Thymus (tissue), 11 donors: ENCODE data around the gene ZNF80. TPM values are rescaled to one million over a fixed set of nuclear protein-coding genes. Genes with fewer than 3 reads are reported as not detected.
"Not testable (repeated sequence)": the region's sequence is repeated elsewhere in the genome, so short reads cannot be mapped to it uniquely, and the experiment has no call there.

Source experiments
- DNase-seq, 9 donors: peaks; one replicate each; pipeline ENCODE4 v3.0.0-alpha.2; 2013; ENCODE audit warnings: low spot score in 9 of 9, low read depth in 6 of 9, missing footprints in 1 of 9
- H3K27ac ChIP-seq, 2 donors: one replicate each; pipeline ENCODE4 v1.5.1; 2013; ENCODE audit warnings: control low read depth in 1 of 2, low read depth in 1 of 2, low read length in 1 of 2, mild to moderate bottlenecking in 1 of 2, moderate library complexity in 1 of 2
- H3K27me3 ChIP-seq, 2 donors: one replicate each; pipeline ENCODE4 v1.5.1; 2013; ENCODE audit warnings: low read length in 1 of 2; ENCODE audit not compliant: control insufficient read depth in 2 of 2, insufficient read depth in 1 of 2
- H3K36me3 ChIP-seq, 2 donors: one replicate each; pipeline ENCODE4 v1.5.1; 2013; ENCODE audit warnings: low read length in 1 of 2, mild to moderate bottlenecking in 1 of 2, moderate library complexity in 1 of 2; ENCODE audit not compliant: control insufficient read depth in 2 of 2, insufficient read depth in 2 of 2
- H3K4me1 ChIP-seq, 2 donors: one replicate each; pipeline ENCODE4 v1.5.1; 2013; ENCODE audit warnings: low read length in 2 of 2; ENCODE audit not compliant: control insufficient read depth in 2 of 2, insufficient read depth in 2 of 2
- H3K4me3 ChIP-seq, 2 donors: one replicate each; pipeline ENCODE4 v1.5.1; 2013; ENCODE audit warnings: low read length in 2 of 2, control low read depth in 1 of 2, mild to moderate bottlenecking in 1 of 2
- H3K9me3 ChIP-seq, 2 donors: one replicate each; pipeline ENCODE4 v1.5.1; 2013; ENCODE audit warnings: low read length in 1 of 2, mild to moderate bottlenecking in 1 of 2; ENCODE audit not compliant: control insufficient read depth in 2 of 2, insufficient read depth in 1 of 2
- WGBS: extraction: QIAGEN DNeasy Blood & Tissue Kit; methylation state at CpG from one replicate; pipeline ENCODE4 v1.1.7; 2013; 5-methylcytosine and 5-hydroxymethylcytosine counted together
- polyA plus RNA-seq: library from polyadenylated mRNA; stranded (reverse); fragments of 200-250 nt; gene quantifications from one replicate; pipeline ENCODE4 v1.2.3, GENCODE V29; 2013
- total RNA-seq: library from RNA; stranded (reverse); fragments of 120-200 nt; gene quantifications from one replicate; pipeline ENCODE4 v1.2.4, GENCODE V29; 2013
- donor health status: healthy.

Gene ZNF80
- total and polyA plus RNA-seq, 2 donors = 0.09 to 0.23 TPM

DNA sequence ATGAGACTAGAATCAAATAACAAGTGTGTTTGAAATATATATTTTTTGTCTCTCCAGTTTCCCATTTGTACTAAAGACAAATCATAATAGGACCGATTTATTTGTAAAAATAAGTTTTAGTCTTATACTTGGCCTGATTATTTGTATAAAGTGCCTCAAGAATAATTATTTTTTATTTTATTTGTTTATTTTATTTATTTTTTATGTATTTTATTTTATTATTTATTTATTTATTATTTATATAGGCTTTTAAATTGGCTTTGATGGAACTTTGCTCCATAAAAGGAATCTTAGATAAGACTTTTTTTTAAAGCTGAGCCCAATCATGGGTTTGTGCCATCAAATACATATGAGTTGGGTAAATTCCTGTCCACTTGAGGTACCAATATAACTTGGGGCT lies 22.2 kb upstream of the ZNF80 start:
- no peaks in the 10 kb centered on the region for H3K36me3 ChIP-seq
- WGBS = 95% methylated on average over 1 of the region's 1 CpG
- DNase-seq = no peak
- H3K4me1 ChIP-seq = no peaks in the 10 kb centered on the region
- no peak overlapping the region for H3K27ac ChIP-seq
- H3K27me3 ChIP-seq = no peaks in the 10 kb centered on the region
- no peak overlapping the region for H3K4me3 ChIP-seq
- no peaks in the 10 kb centered on the region for H3K9me3 ChIP-seq

GRCh38 chr3:114253505-114253904 lies 16.1 kb upstream of the ZNF80 start:
- Histone ChIP-seq H3K4me1 (no peaks in the 10 kb centered on the region), H3K4me3 (no peak overlapping the region), H3K36me3 (no peaks in the 10 kb centered on the region), H3K9me3 (no peaks in the 10 kb centered on the region), H3K27me3 (no peaks in the 10 kb centered on the region), H3K27ac (no peak overlapping the region)
- DNase-seq = no peak
- 91% methylated on average over 1 of the region's 1 CpG for WGBS

GRCh38 chr3:114252954-114253353 lies 15.6 kb upstream of the ZNF80 start:
- no peaks in the 10 kb centered on the region for H3K36me3 ChIP-seq
- no peaks in the 10 kb centered on the region for H3K9me3 ChIP-seq
- no peak for DNase-seq
- H3K4me1 ChIP-seq = no peaks in the 10 kb centered on the region
- H3K27me3 ChIP-seq = no peaks in the 10 kb centered on the region
- H3K27ac ChIP-seq = no peak overlapping the region
- 91% methylated on average over 1 of the region's 1 CpG for WGBS
- no peak overlapping the region for H3K4me3 ChIP-seq

- Histone ChIP-seq H3K4me3 (no peak overlapping the region), H3K4me1 (no peaks in the 10 kb centered on the region), H3K27me3 (no peaks in the 10 kb centered on the region), H3K36me3 (no peaks in the 10 kb centered on the region), H3K27ac (no peak overlapping the region), H3K9me3 (no peaks in the 10 kb centered on the region)
- no peak for DNase-seq
These were observed 5.6 kb upstream of the ZNF80 start for GRCh38 chr3:114242947-114243346.

- H3K9me3 ChIP-seq = no peaks in the 10 kb centered on the region
- no peaks in the 10 kb centered on the region for H3K4me1 ChIP-seq
- H3K27ac ChIP-seq = no peak overlapping the region
- no peak overlapping the region for H3K4me3 ChIP-seq
- DNase-seq = no peak
- no peaks in the 10 kb centered on the region for H3K27me3 ChIP-seq
- WGBS = 87% methylated on average over 2 of the region's 2 CpGs
- no peaks in the 10 kb centered on the region for H3K36me3 ChIP-seq
These were observed 3.9 kb upstream of the ZNF80 start for GRCh38 chr3:114241262-114241661.

GRCh38 chr3:114238146-114238785 lies 888 bp upstream of the ZNF80 start:
- 97% methylated on average over 33 of the region's 34 CpGs for WGBS

GRCh38 chr3:114235431-114235830 lies 1.9 kb downstream of the ZNF80 start:
- no peaks in the 10 kb centered on the region for H3K27me3 ChIP-seq
- peaks cover 3 to 5% of the 10 kb centered on the region in 2 donors for H3K4me1 ChIP-seq
- no peak overlapping the region for H3K4me3 ChIP-seq
- 95% methylated on average over 3 of the region's 3 CpGs for WGBS
- no peak overlapping the region for H3K27ac ChIP-seq
- DNase-seq = no peak
- H3K9me3 ChIP-seq = no peaks in the 10 kb centered on the region
- H3K36me3 ChIP-seq = no peaks in the 10 kb centered on the region

More at GRCh38 chr3:114238146-114238785, 888 bp upstream of the ZNF80 start:
- not testable (repeated sequence) for H3K9me3 ChIP-seq, H3K4me1 ChIP-seq, H3K27me3 ChIP-seq, H3K27ac ChIP-seq, H3K36me3 ChIP-seq, DNase-seq, H3K4me3 ChIP-seq

- no peak for DNase-seq
- Histone ChIP-seq H3K36me3 (no peaks in the 10 kb centered on the region), H3K27ac (no peak overlapping the region), H3K9me3 (no peaks in the 10 kb centered on the region), H3K27me3 (no peaks in the 10 kb centered on the region), H3K4me1 (peaks cover 3 to 5% of the 10 kb centered on the region in 2 donors), H3K4me3 (no peak overlapping the region)
- 72% methylated on average over 3 of the region's 3 CpGs for WGBS
These were observed 2.6 kb downstream of the ZNF80 start for GRCh38 chr3:114234745-114235144.

- H3K27ac ChIP-seq = no peak overlapping the region
- peak in 1 of 9 donors; percentile 15 for DNase-seq
- H3K27me3 ChIP-seq = no peaks in the 10 kb centered on the region
- no peaks in the 10 kb centered on the region for H3K9me3 ChIP-seq
- no peak overlapping the region for H3K4me3 ChIP-seq
- peaks cover 3 to 5% of the 10 kb centered on the region in 2 donors for H3K4me1 ChIP-seq
- WGBS = 61% methylated on average over 3 of the region's 3 CpGs
- H3K36me3 ChIP-seq = no peaks in the 10 kb centered on the region
These were observed 5.8 kb downstream of the ZNF80 start for GRCh38 chr3:114231616-114232015.
